Transverse colon (tissue), 4 donors: ENCODE measurements around the gene PIMREG.

Experiments used
- CTCF ChIP-seq, 5 experiments: fragments of 200-600 bp in 3 of 5; fragments of 450-650 bp in 2 of 5; sonication (generic) in 3 of 5; IDR thresholded peaks; 1 replicate in 2 of 5; 2 replicates in 3 of 5; pipeline ENCODE4 v1.5.1; 2016 to 2017; ENCODE audit warnings: antibody characterized with exemption in 5 of 5, inconsistent platforms in 3 of 5, mild to moderate bottlenecking in 2 of 5, moderate library complexity in 1 of 5
- EP300 ChIP-seq: sonication (generic); formaldehyde crosslinking; IDR thresholded peaks from one replicate; pipeline ENCODE4 v1.6.1; 2017; ENCODE audit warnings: antibody characterized with exemption, low read depth
- POLR2A ChIP-seq: fragments of 450-650 bp; IDR thresholded peaks from one replicate; pipeline ENCODE4 v1.6.1; 2016; ENCODE audit warnings: antibody characterized with exemption, mild to moderate bottlenecking, moderate library complexity
- POLR2AphosphoS5 ChIP-seq, 3 donors: sonication (generic); formaldehyde crosslinking; IDR thresholded peaks; one replicate each; pipeline ENCODE4 v1.6.1; 2016; ENCODE audit warnings: antibody characterized with exemption in 3 of 3

GRCh38 chr17:6415616-6416015, 28.6 kb upstream of the PIMREG start:
- TF ChIP-seq EP300, result no peak
- TF ChIP-seq CTCF (IDR thresholded peaks at IDR 0.05), result no peak
- TF ChIP-seq POLR2A, result no peak
- TF ChIP-seq POLR2AphosphoS5 (IDR thresholded peaks at IDR 0.05), result no peak
